Fibroblast of villous mesenchyme (primary cell): Measurements from ENCODE around the gene SLC39A9. TPM values are rescaled to one million over a fixed set of nuclear protein-coding genes. Genes with fewer than 3 reads are reported as not detected.
A peak's percentile ranks its signal among the peaks of the same experiment; 100 is the strongest.
"Not testable (repeated sequence)": the region's sequence is repeated elsewhere in the genome, so short reads cannot be mapped to it uniquely, and the experiment has no call there.

ENCODE experiments used
- DNase-seq: peaks from one replicate; pipeline ENCODE4 v3.0.0-alpha.2; 2010; ENCODE audit warnings: low read depth
- H3K4me3 ChIP-seq: 2 replicates; pipeline ENCODE4 v1.5.1; 2011; ENCODE audit warnings: low read depth, mild to moderate bottlenecking, low read length
- total RNA-seq: library from RNA; depleted of rRNA; stranded (reverse); fragments of >200 nt; gene quantifications from 2 replicates; pipeline ENCODE4 v1.2.3, GENCODE V29; 2012
- TF ChIP-seq, protein P1 (sequence below): IDR thresholded peaks from 2 replicates; pipeline ENCODE4 v1.5.1; 2012; ENCODE audit warnings: low read depth, mild to moderate bottlenecking, low read length; ENCODE audit not compliant: insufficient read depth

SLC39A9 gene
- total RNA-seq, 1 donor: 159 TPM

GRCh38 chr14:69376439-69376838 is 22.1 kb upstream of the SLC39A9 start:
- TF ChIP-seq, protein P1, sequence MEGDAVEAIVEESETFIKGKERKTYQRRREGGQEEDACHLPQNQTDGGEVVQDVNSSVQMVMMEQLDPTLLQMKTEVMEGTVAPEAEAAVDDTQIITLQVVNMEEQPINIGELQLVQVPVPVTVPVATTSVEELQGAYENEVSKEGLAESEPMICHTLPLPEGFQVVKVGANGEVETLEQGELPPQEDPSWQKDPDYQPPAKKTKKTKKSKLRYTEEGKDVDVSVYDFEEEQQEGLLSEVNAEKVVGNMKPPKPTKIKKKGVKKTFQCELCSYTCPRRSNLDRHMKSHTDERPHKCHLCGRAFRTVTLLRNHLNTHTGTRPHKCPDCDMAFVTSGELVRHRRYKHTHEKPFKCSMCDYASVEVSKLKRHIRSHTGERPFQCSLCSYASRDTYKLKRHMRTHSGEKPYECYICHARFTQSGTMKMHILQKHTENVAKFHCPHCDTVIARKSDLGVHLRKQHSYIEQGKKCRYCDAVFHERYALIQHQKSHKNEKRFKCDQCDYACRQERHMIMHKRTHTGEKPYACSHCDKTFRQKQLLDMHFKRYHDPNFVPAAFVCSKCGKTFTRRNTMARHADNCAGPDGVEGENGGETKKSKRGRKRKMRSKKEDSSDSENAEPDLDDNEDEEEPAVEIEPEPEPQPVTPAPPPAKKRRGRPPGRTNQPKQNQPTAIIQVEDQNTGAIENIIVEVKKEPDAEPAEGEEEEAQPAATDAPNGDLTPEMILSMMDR: no peak
- DNase-seq: peak; percentile 74
- H3K4me3 ChIP-seq: no peak overlapping the region

DNA sequence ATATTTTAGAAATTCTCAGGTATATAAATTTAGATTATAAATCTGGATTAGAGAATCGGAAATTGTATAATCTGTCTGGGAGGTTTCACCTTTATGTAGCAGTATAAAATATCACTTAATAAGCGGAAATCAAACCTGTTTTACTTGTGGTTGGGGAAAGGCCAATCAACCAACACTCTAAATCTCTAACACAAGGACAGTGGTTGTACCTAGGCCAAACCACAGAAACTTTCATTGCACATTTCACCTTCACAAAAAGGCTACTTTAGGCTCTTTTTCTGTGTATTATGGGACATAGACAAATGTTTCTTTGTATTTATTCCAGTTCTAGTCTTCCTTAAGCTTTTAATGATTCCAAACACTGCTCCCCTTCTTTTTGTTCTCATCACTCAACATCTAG is 20.2 kb upstream of the SLC39A9 start:
- TF ChIP-seq, protein P1: no peak
- DNase-seq: no peak
- no peak overlapping the region for H3K4me3 ChIP-seq

- H3K4me3 ChIP-seq: no peak overlapping the region
- peak; percentile 28 for DNase-seq
- TF ChIP-seq, protein P1: no peak
These were observed 11.2 kb upstream of the SLC39A9 start for GRCh38 chr14:69387311-69387710.

DNA sequence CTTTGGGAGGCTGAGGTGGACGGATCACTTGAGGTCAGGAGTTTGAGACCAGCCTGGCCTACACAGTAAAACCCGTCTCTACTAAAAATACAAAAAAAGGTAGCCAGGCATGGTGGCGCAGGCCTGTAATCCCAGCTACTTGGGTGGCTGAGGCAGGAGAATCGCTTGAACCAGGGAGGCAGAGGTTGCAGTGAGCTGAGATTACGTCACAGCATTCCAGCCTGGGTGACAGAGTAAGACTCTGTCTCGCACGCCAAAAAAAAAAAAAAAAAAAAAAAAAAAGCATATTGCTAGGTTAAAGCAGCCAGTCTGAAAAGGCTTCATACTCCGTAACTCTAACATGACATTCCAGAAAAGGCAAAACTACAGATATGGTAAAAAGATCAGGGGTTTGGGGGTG is 7.1 kb upstream of the SLC39A9 start:
- peak; percentile 36 for DNase-seq
- H3K4me3 ChIP-seq: not testable (repeated sequence)

GRCh38 chr14:69392481-69392880 is 6.0 kb upstream of the SLC39A9 start:
- TF ChIP-seq, protein P1: no peak
- DNase-seq: no peak
- H3K4me3 ChIP-seq: no peak overlapping the region

- no peak for DNase-seq
- TF ChIP-seq, protein P1: no peak
- no peak overlapping the region for H3K4me3 ChIP-seq
These were observed 2.6 kb upstream of the SLC39A9 start for GRCh38 chr14:69395929-69396328.

- TF ChIP-seq, protein P1: no peak
These were observed 322 bp downstream of the SLC39A9 start for GRCh38 chr14:69398818-69399210.

More at GRCh38 chr14:69398818-69399210, 322 bp downstream of the SLC39A9 start:
- peak overlapping the region; percentile 91 for H3K4me3 ChIP-seq
- no peak for DNase-seq
